K562 (cell line): ENCODE results near the gene HCST. TPM values are rescaled to one million over a fixed set of nuclear protein-coding genes. Genes with fewer than 3 reads are reported as not detected.

ENCODE experiments used
- EP300 ChIP-seq: IDR thresholded peaks from 2 replicates; pipeline ENCODE4 v1.6.1; 2012; ENCODE audit warnings: low read length, improper control_type of control experiment
- EP400 ChIP-seq: fragments of 450-650 bp; IDR thresholded peaks from 2 replicates; pipeline ENCODE4 v1.6.1; 2017; ENCODE audit warnings: antibody characterized with exemption, mild to moderate bottlenecking, moderate library complexity
- ETS2 ChIP-seq: IDR thresholded peaks from 2 replicates; pipeline ENCODE4 v1.6.1; 2016; ENCODE audit warnings: borderline replicate concordance, missing genetic modification characterization, mild to moderate bottlenecking, moderate library complexity, missing compliant biosample characterization; ENCODE audit not compliant: poor library complexity, severe bottlenecking
- FOXK1 ChIP-seq: sonication (generic); formaldehyde crosslinking; IDR thresholded peaks from 2 replicates; pipeline ENCODE4 v1.8.0; 2022; ENCODE audit warnings: missing genetic modification reagents, mild to moderate bottlenecking, borderline replicate concordance
- FOXM1 ChIP-seq, 2 experiments: fragments of 450-650 bp in 1 of 2; sonication (generic) in 1 of 2; formaldehyde crosslinking in 1 of 2; IDR thresholded peaks; 2 replicates each; pipeline versions ENCODE4 v1.6.1 to v1.9.0; 2017 to 2022; ENCODE audit warnings: low read depth in 2 of 2, mild to moderate bottlenecking in 2 of 2, missing genetic modification reagents in 1 of 2, moderate library complexity in 1 of 2
- HDAC3 ChIP-seq: fragments of 450-650 bp; IDR thresholded peaks from 2 replicates; pipeline ENCODE4 v1.6.1; 2018; ENCODE audit warnings: borderline replicate concordance, mild to moderate bottlenecking, moderate library complexity; ENCODE audit not compliant: partially characterized antibody
- KLF1 ChIP-seq: fragments of 450-650 bp; IDR thresholded peaks from 2 replicates; pipeline ENCODE4 v1.6.1; 2016; ENCODE audit warnings: missing genetic modification characterization, missing compliant biosample characterization
- MCM7 ChIP-seq, 2 experiments: fragments of 450-650 bp; IDR thresholded peaks; 2 replicates each; pipeline ENCODE4 v1.6.1; 2016 to 2018
- NONO ChIP-seq, 2 experiments: fragments of 200-400 bp in 1 of 2; fragments of 450-650 bp in 1 of 2; formaldehyde crosslinking in 1 of 2; IDR thresholded peaks; 2 replicates each; pipeline ENCODE4 v1.6.1; 2017; ENCODE audit warnings: low read depth in 2 of 2, mild to moderate bottlenecking in 2 of 2, moderate library complexity in 2 of 2, low read length in 1 of 2
- RBM39 ChIP-seq: fragments of 200-400 bp; formaldehyde crosslinking; optimal IDR thresholded peaks from 2 replicates; pipeline ENCODE3; 2018; ENCODE audit warnings: low read depth, low read length
- ZNF408 ChIP-seq: fragments of 250-450 bp; sonication (Bioruptor Pico); IDR thresholded peaks from 2 replicates; pipeline ENCODE4 v1.4.0; 2020; ENCODE audit warnings: low read depth, mild to moderate bottlenecking, moderate library complexity
- ZNF561 ChIP-seq: fragments of 450-650 bp; formaldehyde crosslinking; conservative IDR thresholded peaks from 2 replicates; pipeline ENCODE4 v1.4.0; 2020; ENCODE audit warnings: mild to moderate bottlenecking, moderate library complexity
- ZNF699 ChIP-seq: fragments of 250-450 bp; sonication (Bioruptor Pico); IDR thresholded peaks from 2 replicates; pipeline ENCODE4 v1.8.0; 2021; ENCODE audit warnings: mild to moderate bottlenecking, moderate library complexity; ENCODE audit not compliant: insufficient replicate concordance
- polyA plus RNA-seq, 8 experiments: library from polyadenylated mRNA; depleted of rRNA in 4 of 8; stranded (reverse) in 5 of 8; unstranded in 3 of 8; fragments of >200 nt; fragmentation: Nextera tagmentation in 2 of 8; fragmentation: Illumina TruSeq in 1 of 8; extraction: Ambion mirVana in 2 of 8; extraction: Trizol in 1 of 8; gene quantifications; 2 replicates each; pipeline versions ENCODE4 v1.2.1 to v1.2.3, GENCODE V29; 2011 to 2014; ENCODE audit warnings: inconsistent platforms in 1 of 8, missing spikeins in 1 of 8
- total RNA-seq, 7 experiments: library from RNA; depleted of rRNA in 6 of 7; stranded (reverse); fragments of >200 nt in 6 of 7; fragmentation: Illumina TruSeq in 2 of 7; extraction: Trizol in 2 of 7; gene quantifications; 2 replicates each; pipeline versions ENCODE4 v1.2.1 to v1.2.3, GENCODE V29; 2011 to 2021; ENCODE audit warnings: low replicate concordance in 1 of 7
- TF ChIP-seq, protein P1 (sequence below), 2 experiments: fragments of 200-800 bp in 1 of 2; sonication (Bioruptor generic) in 1 of 2; sonication (generic) in 1 of 2; formaldehyde crosslinking in 1 of 2; IDR thresholded peaks in 1 of 2; conservative IDR thresholded peaks in 1 of 2; 2 replicates each; pipeline versions ENCODE4 v1.5.0 to v1.6.1; 2016 to 2020; ENCODE audit warnings: missing compliant biosample characterization in 1 of 2, missing genetic modification characterization in 1 of 2, missing genetic modification reagents in 1 of 2
- TF ChIP-seq, protein P2 (sequence below): sonication (generic); formaldehyde crosslinking; IDR thresholded peaks from 2 replicates; pipeline ENCODE4 v1.8.1; 2023; ENCODE audit warnings: mild to moderate bottlenecking, missing genetic modification reagents
- TF ChIP-seq, protein P3 (sequence below): sonication (generic); formaldehyde crosslinking; IDR thresholded peaks from 2 replicates; pipeline ENCODE4 v1.8.0; 2022; ENCODE audit warnings: mild to moderate bottlenecking, missing genetic modification reagents
- TF ChIP-seq, protein P4 (sequence below): fragments of 250-450 bp; sonication (Bioruptor Pico); IDR thresholded peaks from 2 replicates; pipeline ENCODE4 v1.8.0; 2022; ENCODE audit warnings: inconsistent platforms

The HCST gene
- total and polyA plus RNA-seq, 9 of the 15 experiments (the other 6 are each of a cell fraction or from before 2014, with no cell fraction given), result 0.29 to 1.9 (median 0.95) TPM; not detected in 2

GRCh38 chr19:35899547-35900214 is 2.6 kb upstream of the HCST start (continued):
- TF ChIP-seq, protein P1, sequence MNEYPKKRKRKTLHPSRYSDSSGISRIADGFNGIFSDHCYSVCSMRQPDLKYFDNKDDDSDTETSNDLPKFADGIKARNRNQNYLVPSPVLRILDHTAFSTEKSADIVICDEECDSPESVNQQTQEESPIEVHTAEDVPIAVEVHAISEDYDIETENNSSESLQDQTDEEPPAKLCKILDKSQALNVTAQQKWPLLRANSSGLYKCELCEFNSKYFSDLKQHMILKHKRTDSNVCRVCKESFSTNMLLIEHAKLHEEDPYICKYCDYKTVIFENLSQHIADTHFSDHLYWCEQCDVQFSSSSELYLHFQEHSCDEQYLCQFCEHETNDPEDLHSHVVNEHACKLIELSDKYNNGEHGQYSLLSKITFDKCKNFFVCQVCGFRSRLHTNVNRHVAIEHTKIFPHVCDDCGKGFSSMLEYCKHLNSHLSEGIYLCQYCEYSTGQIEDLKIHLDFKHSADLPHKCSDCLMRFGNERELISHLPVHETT (CRISPR knock-in tag; conservative IDR thresholded peaks at IDR 0.05 in 1 of 2, IDR thresholded peaks at IDR 0.05 in 1 of 2), result no peak
- TF ChIP-seq, protein P2, sequence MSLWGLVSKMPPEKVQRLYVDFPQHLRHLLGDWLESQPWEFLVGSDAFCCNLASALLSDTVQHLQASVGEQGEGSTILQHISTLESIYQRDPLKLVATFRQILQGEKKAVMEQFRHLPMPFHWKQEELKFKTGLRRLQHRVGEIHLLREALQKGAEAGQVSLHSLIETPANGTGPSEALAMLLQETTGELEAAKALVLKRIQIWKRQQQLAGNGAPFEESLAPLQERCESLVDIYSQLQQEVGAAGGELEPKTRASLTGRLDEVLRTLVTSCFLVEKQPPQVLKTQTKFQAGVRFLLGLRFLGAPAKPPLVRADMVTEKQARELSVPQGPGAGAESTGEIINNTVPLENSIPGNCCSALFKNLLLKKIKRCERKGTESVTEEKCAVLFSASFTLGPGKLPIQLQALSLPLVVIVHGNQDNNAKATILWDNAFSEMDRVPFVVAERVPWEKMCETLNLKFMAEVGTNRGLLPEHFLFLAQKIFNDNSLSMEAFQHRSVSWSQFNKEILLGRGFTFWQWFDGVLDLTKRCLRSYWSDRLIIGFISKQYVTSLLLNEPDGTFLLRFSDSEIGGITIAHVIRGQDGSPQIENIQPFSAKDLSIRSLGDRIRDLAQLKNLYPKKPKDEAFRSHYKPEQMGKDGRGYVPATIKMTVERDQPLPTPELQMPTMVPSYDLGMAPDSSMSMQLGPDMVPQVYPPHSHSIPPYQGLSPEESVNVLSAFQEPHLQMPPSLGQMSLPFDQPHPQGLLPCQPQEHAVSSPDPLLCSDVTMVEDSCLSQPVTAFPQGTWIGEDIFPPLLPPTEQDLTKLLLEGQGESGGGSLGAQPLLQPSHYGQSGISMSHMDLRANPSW (CRISPR knock-in tag), result no peak
- TF ChIP-seq, protein P3, sequence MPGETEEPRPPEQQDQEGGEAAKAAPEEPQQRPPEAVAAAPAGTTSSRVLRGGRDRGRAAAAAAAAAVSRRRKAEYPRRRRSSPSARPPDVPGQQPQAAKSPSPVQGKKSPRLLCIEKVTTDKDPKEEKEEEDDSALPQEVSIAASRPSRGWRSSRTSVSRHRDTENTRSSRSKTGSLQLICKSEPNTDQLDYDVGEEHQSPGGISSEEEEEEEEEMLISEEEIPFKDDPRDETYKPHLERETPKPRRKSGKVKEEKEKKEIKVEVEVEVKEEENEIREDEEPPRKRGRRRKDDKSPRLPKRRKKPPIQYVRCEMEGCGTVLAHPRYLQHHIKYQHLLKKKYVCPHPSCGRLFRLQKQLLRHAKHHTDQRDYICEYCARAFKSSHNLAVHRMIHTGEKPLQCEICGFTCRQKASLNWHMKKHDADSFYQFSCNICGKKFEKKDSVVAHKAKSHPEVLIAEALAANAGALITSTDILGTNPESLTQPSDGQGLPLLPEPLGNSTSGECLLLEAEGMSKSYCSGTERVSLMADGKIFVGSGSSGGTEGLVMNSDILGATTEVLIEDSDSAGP (CRISPR knock-in tag), result no peak
- TF ChIP-seq FOXM1 (IDR thresholded peaks at IDR 0.05; ENCODE audit: low read depth) (peak; percentile 35; the same call in 1 of the 2 replicates), FOXM1 (CRISPR knock-in tag; IDR thresholded peaks at IDR 0.05; ENCODE audit: low read depth) (no peak), ZNF561 (no peak), KLF1 (tag) (no peak), FOXK1 (CRISPR knock-in tag) (no peak), ETS2 (tag) (no peak), RBM39 (no peak), EP300 (0 out of 2 replicates have a peak, but pooled peaks have one; percentile 37), EP400 (peak; percentile 60; the same call in 1 of the 2 replicates), ZNF699 (no peak), HDAC3 (no peak), MCM7 (IDR thresholded peaks at IDR 0.05) (no peak), NONO (IDR thresholded peaks at IDR 0.05; ENCODE audit: low read depth in 2 of 2, low read length in 1 of 2) (no peak), ZNF408 (CRISPR knock-in tag) (no peak)
- TF ChIP-seq, protein P4, sequence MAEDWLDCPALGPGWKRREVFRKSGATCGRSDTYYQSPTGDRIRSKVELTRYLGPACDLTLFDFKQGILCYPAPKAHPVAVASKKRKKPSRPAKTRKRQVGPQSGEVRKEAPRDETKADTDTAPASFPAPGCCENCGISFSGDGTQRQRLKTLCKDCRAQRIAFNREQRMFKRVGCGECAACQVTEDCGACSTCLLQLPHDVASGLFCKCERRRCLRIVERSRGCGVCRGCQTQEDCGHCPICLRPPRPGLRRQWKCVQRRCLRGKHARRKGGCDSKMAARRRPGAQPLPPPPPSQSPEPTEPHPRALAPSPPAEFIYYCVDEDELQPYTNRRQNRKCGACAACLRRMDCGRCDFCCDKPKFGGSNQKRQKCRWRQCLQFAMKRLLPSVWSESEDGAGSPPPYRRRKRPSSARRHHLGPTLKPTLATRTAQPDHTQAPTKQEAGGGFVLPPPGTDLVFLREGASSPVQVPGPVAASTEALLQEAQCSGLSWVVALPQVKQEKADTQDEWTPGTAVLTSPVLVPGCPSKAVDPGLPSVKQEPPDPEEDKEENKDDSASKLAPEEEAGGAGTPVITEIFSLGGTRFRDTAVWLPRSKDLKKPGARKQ (CRISPR knock-in tag), result no peak
